B cell (primary cell): Measurements from ENCODE around the gene KATNB1. TPM values are rescaled to one million over a fixed set of nuclear protein-coding genes. Genes with fewer than 3 reads are reported as not detected.

Source experiments
- ATAC-seq: fragments of 200-7000 bp; cut with Tn5 transposase; one replicate; pipeline ENCODE4 v1.10.0; 2021; ENCODE audit warnings: low read depth, mild to moderate bottlenecking, moderate number of reproducible peaks, moderate library complexity
- CTCF ChIA-PET: fragments of 350-600 bp; sonication (Branson Sonifier 250); formaldehyde crosslinking; loops from one replicate; lab custom pipeline; 2021; ENCODE audit warnings: antibody characterized with exemption, inconsistent platforms; lab: Charles Lee
- POLR2A ChIA-PET: fragments of 350-600 bp; sonication (Branson Sonifier 250); formaldehyde crosslinking; loops from one replicate; lab custom pipeline; 2021; ENCODE audit warnings: antibody characterized with exemption; lab: Charles Lee
- DNase-seq: peaks from one replicate; pipeline ENCODE4 v3.0.0; 2013
- H2AFZ ChIP-seq: 2 replicates; pipeline ENCODE4 v1.6.1; 2012; ENCODE audit warnings: mild to moderate bottlenecking, low read depth, low read length; ENCODE audit not compliant: insufficient read depth, poor library complexity, severe bottlenecking
- H3K27ac ChIP-seq, 2 donors: 1 replicate in 1 of 2; 2 replicates in 1 of 2; pipeline ENCODE4 v1.5.1; 2012 to 2013; ENCODE audit warnings: low read length in 2 of 2, mild to moderate bottlenecking in 2 of 2, moderate library complexity in 1 of 2
- H3K27me3 ChIP-seq, 4 experiments: fragments of 200-600 bp in 1 of 4; sonication (generic) in 1 of 4; replicated peaks in 1 of 4; 1 replicate in 2 of 4; 2 replicates in 2 of 4; pipeline versions ENCODE4 v1.6.1 to v1.7.0; 2013 to 2016; ENCODE audit warnings: low read length in 3 of 4, mild to moderate bottlenecking in 2 of 4, mixed read lengths in 1 of 4, moderate library complexity in 1 of 4; ENCODE audit not compliant: insufficient read depth in 4 of 4, control insufficient read depth in 3 of 4; ENCODE audit errors: control extremely low read depth in 1 of 4
- H3K36me3 ChIP-seq, 2 experiments: replicated peaks in 1 of 2; 1 replicate in 1 of 2; 2 replicates in 1 of 2; pipeline versions ENCODE4 v1.6.1 to v1.7.1; 2013; ENCODE audit warnings: low read length in 1 of 2; ENCODE audit not compliant: insufficient read depth in 2 of 2, control insufficient read depth in 1 of 2; ENCODE audit errors: control extremely low read depth in 1 of 2, extremely low read depth in 1 of 2
- H3K4me1 ChIP-seq, 2 donors: fragments of 200-600 bp in 1 of 2; sonication (generic) in 1 of 2; 1 replicate in 1 of 2; 2 replicates in 1 of 2; pipeline versions ENCODE4 v1.5.1 to v1.6.1; 2013 to 2017; ENCODE audit warnings: low read length in 2 of 2; ENCODE audit not compliant: control insufficient read depth in 2 of 2, insufficient read depth in 2 of 2
- H3K4me2 ChIP-seq: replicated peaks from 2 replicates; pipeline ENCODE3; 2012; ENCODE audit warnings: mild to moderate bottlenecking, low read depth, low read length; ENCODE audit not compliant: poor library complexity, severe bottlenecking
- H3K4me3 ChIP-seq, 5 experiments: fragments of 200-600 bp in 1 of 5; sonication (generic) in 1 of 5; 1 replicate in 3 of 5; 2 replicates in 2 of 5; pipeline versions ENCODE4 v1.5.1 to v1.7.0; 2011 to 2016; ENCODE audit warnings: low read length in 4 of 5, mild to moderate bottlenecking in 4 of 5, low read depth in 2 of 5, control low read depth in 1 of 5, moderate library complexity in 1 of 5; ENCODE audit not compliant: insufficient read depth in 1 of 5; ENCODE audit errors: control extremely low read depth in 1 of 5, extremely low read depth in 1 of 5
- H3K79me2 ChIP-seq: fragments of 200-600 bp; sonication (generic); one replicate; pipeline ENCODE4 v1.6.0; 2016; ENCODE audit warnings: low read length; ENCODE audit not compliant: control insufficient read depth, insufficient read depth
- H3K9ac ChIP-seq: fragments of 200-600 bp; sonication (generic); 2 replicates; pipeline ENCODE4 v1.6.1; 2017; ENCODE audit warnings: mild to moderate bottlenecking, low read length, moderate library complexity
- H3K9me3 ChIP-seq, 3 donors: one replicate each; pipeline versions ENCODE4 v1.6.1 to v1.7.1; 2013; ENCODE audit warnings: low read length in 2 of 3; ENCODE audit not compliant: control insufficient read depth in 2 of 3, insufficient read depth in 1 of 3; ENCODE audit errors: control extremely low read depth in 1 of 3
- H4K20me1 ChIP-seq: 2 replicates; pipeline ENCODE4 v1.6.0; 2012; ENCODE audit warnings: mild to moderate bottlenecking, low read length; ENCODE audit not compliant: insufficient read depth, control insufficient read depth, poor library complexity, severe bottlenecking
- H3K27ac Mint-ChIP-seq: one replicate; pipeline ENCODE4 v1.8.0; 2021; ENCODE audit warnings: mixed read lengths
- H3K27me3 Mint-ChIP-seq: one replicate; pipeline ENCODE4 v1.8.0; 2021; ENCODE audit warnings: mixed read lengths
- H3K4me1 Mint-ChIP-seq: one replicate; pipeline ENCODE4 v1.8.0; 2021; ENCODE audit warnings: mixed read lengths
- H3K4me3 Mint-ChIP-seq: one replicate; pipeline ENCODE4 v1.8.0; 2021; ENCODE audit warnings: mixed read lengths
- H3K9me3 Mint-ChIP-seq: one replicate; pipeline ENCODE4 v1.8.0; 2022; ENCODE audit warnings: mixed read lengths; ENCODE audit not compliant: insufficient read depth
- CTCF ChIP-seq: fragments of 200-600 bp; IDR thresholded peaks from one replicate; pipeline ENCODE4 v1.8.0; 2022; ENCODE audit warnings: antibody characterized with exemption, mild to moderate bottlenecking
- EZH2 ChIP-seq: IDR thresholded peaks from 2 replicates; pipeline ENCODE4 v1.6.1; 2012; ENCODE audit warnings: borderline replicate concordance, low read depth, mild to moderate bottlenecking, moderate library complexity, low read length; ENCODE audit not compliant: insufficient read depth, poor library complexity, severe bottlenecking
- WGBS: methylation state at CpG from one replicate; pipeline ENCODE4 v1.1.5; 2013; ENCODE audit warnings: missing lambda C conversion rate; ENCODE audit not compliant: insufficient coverage; 5-methylcytosine and 5-hydroxymethylcytosine counted together
- intact Hi-C: fragments of 100-400 bp; cut with micrococcal nuclease; formaldehyde crosslinking; loops from one replicate; pipeline ENCODE4 v1.10.0; 2022
- polyA plus RNA-seq: library from polyadenylated mRNA; depleted of rRNA; stranded (reverse); fragments of >200 nt; gene quantifications from 2 replicates; pipeline ENCODE4 v1.2.3, GENCODE V29; 2012
- total RNA-seq, 2 donors: library from RNA; stranded (reverse); fragments of 120-200 nt in 1 of 2; gene quantifications; 1 replicate in 1 of 2; 2 replicates in 1 of 2; pipeline versions ENCODE4 v1.2.3 to v1.2.4, GENCODE V29; 2013 to 2022

Gene KATNB1
- total and polyA plus RNA-seq, 2 donors (not counting 1 experiment from before 2014, with no cell fraction given): 20.3 to 29.0 TPM

DNA sequence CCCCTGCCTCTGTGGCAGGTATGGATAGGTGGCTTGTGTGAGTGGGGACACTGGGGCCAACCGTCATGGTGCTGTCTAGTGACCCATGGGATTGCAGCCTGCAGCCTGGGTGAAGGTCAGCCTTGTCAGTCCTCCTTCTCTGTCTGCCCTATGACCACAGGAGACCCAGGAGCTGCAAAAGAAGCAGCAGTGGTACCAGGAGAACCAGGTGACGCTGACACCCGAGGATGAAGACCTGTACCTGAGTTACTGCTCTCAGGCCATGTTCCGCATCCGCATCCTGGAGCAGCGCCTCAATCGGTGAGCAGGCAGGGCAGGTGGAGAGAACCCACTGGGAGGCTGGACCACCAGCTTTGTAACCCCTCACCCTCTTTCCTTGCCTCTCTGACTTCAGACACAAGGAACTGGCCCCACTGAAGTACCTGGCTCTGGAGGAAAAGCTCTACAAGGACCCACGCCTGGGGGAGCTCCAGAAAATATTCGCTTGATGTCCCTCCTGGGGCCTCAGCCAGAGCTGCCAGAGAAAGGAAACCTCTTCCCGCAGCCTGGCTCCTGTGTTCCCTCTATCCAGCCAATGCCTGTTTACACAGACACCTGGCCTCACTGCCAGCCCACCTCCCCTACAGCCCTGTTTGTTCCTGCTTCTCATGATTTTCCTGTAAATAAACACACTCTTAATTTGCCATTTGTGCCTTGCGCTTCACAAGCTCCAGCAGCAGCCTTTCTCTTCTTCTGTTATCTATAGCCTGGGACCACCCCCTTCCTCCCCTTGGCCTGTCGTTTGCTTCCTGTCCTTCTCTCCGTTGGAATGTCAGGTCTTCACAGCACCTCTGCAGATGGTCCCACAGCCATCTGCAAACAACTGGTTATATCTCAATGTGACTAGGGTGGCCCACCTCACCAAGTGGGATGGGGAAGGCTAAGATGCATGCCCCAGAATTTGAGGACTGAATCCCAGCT, 4.5 kb upstream of the KATNB1 start:
- ATAC-seq (no peak), DNase-seq (no peak)
- no peaks in the 10 kb centered on the region for H3K9me3 Mint-ChIP-seq
- Histone ChIP-seq H3K9me3 (peaks cover 0 to 4% (median 0%) of the 10 kb centered on the region in 3 donors), H3K36me3 (no peaks in the 10 kb centered on the region), H2AFZ (no peak overlapping the region), H3K27me3 (no peaks in the 10 kb centered on the region), H4K20me1 (no peaks in the 10 kb centered on the region), H3K79me2 (no peaks in the 10 kb centered on the region), H3K4me3 (no peak overlapping the region), H3K27ac (no peak overlapping the region), H3K4me1 (peaks cover 7 to 9% of the 10 kb centered on the region in 2 donors), H3K9ac (no peak overlapping the region), H3K4me2 (no peak overlapping the region)
- TF ChIP-seq CTCF (no peak), EZH2 (no peak)
- intact Hi-C loops: no loop called here
- ChIA-PET CTCF (no interaction called here), POLR2A (no interaction called here)
- no peak overlapping the region for H3K4me3 Mint-ChIP-seq
- H3K27me3 Mint-ChIP-seq: no peaks in the 10 kb centered on the region
- 91% methylated on average over 12 of the region's 13 CpGs for WGBS
- no peak overlapping the region for H3K27ac Mint-ChIP-seq
- H3K4me1 Mint-ChIP-seq: peaks cover 18% of the 10 kb centered on the region

- ChIA-PET POLR2A (no interaction called here), CTCF (no interaction called here)
- Histone ChIP-seq H3K9ac (no peak overlapping the region), H2AFZ (no peak overlapping the region), H3K4me3 (no peak overlapping the region), H3K36me3 (no peaks in the 10 kb centered on the region), H3K27ac (no peak overlapping the region), H4K20me1 (no peaks in the 10 kb centered on the region), H3K27me3 (no peaks in the 10 kb centered on the region), H3K4me1 (peaks cover 15 to 19% of the 10 kb centered on the region in 2 donors), H3K79me2 (no peaks in the 10 kb centered on the region), H3K9me3 (peaks cover 0 to 4% (median 0%) of the 10 kb centered on the region in 3 donors), H3K4me2 (no peak overlapping the region)
- ATAC-seq (no peak), DNase-seq (no peak)
- H3K4me1 Mint-ChIP-seq: peaks cover 28% of the 10 kb centered on the region
- H3K9me3 Mint-ChIP-seq: no peaks in the 10 kb centered on the region
- TF ChIP-seq EZH2 (no peak), CTCF (no peak)
- intact Hi-C loops: no loop called here
- no peak overlapping the region for H3K4me3 Mint-ChIP-seq
- no peaks in the 10 kb centered on the region for H3K27me3 Mint-ChIP-seq
- H3K27ac Mint-ChIP-seq: no peak overlapping the region
- WGBS: no CpG with 5 or more reads among the region's 2 CpGs
Observed at GRCh38 chr16:57732037-57732436, 3.5 kb upstream of the KATNB1 start.
